Heart right ventricle (tissue), 16 donors: ENCODE measurements around the gene RNF123. TPM values are rescaled to one million over a fixed set of nuclear protein-coding genes. Genes with fewer than 3 reads are reported as not detected.

Source experiments
- ATAC-seq, 8 donors: fragments of 200-7000 bp; cut with Tn5 transposase; one replicate each; pipeline ENCODE4 v1.9.1; 2020; ENCODE audit warnings: mild to moderate bottlenecking in 8 of 8, moderate library complexity in 8 of 8, moderate number of reproducible peaks in 1 of 8
- DNase-seq, 2 donors: peaks; one replicate each; pipeline ENCODE4 v3.0.0-alpha.2; 2020
- H3K27ac ChIP-seq, 10 donors: fragments of 200-600 bp; sonication (generic) in 2 of 10; one replicate each; pipeline versions ENCODE4 v1.5.0 to v1.8.0; 2020 to 2022; ENCODE audit warnings: mild to moderate bottlenecking in 3 of 10
- H3K27me3 ChIP-seq, 7 donors: fragments of 200-600 bp; one replicate each; pipeline ENCODE4 v1.8.0; 2021 to 2022; ENCODE audit warnings: mild to moderate bottlenecking in 2 of 7
- H3K36me3 ChIP-seq, 9 donors: fragments of 200-600 bp; sonication (generic) in 1 of 9; one replicate each; pipeline versions ENCODE4 v1.5.0 to v1.8.0; 2020 to 2022; ENCODE audit warnings: mild to moderate bottlenecking in 2 of 9
- H3K4me1 ChIP-seq, 9 donors: fragments of 200-600 bp; sonication (generic) in 1 of 9; one replicate each; pipeline versions ENCODE4 v1.5.0 to v1.8.0; 2020 to 2022; ENCODE audit warnings: mild to moderate bottlenecking in 4 of 9
- H3K4me3 ChIP-seq, 10 donors: fragments of 200-600 bp; sonication (generic) in 2 of 10; one replicate each; pipeline versions ENCODE4 v1.5.0 to v1.8.0; 2020 to 2022; ENCODE audit warnings: mild to moderate bottlenecking in 7 of 10, moderate library complexity in 2 of 10
- H3K9me3 ChIP-seq, 11 donors: fragments of 200-600 bp in 10 of 11; sonication (generic) in 2 of 11; one replicate each; pipeline versions ENCODE4 v1.5.0 to v1.8.0; 2013 to 2022; ENCODE audit warnings: mild to moderate bottlenecking in 2 of 11, control low read depth in 1 of 11, moderate library complexity in 1 of 11
- WGBS, 2 donors: extraction: QIAGEN DNeasy Blood & Tissue Kit; methylation state at CpG; one replicate each; pipeline ENCODE4 v1.1.7; 2013; ENCODE audit warnings: inconsistent platforms in 1 of 2; 5-methylcytosine and 5-hydroxymethylcytosine counted together
- intact Hi-C, 10 donors: fragments of 100-400 bp; cut with DNase I; formaldehyde crosslinking; loops; one replicate each; pipeline versions ENCODE4 v1.11.1 to v1.14.2; 2022
- polyA plus RNA-seq, 2 donors: library from polyadenylated mRNA; stranded (reverse); fragments of 200-250 nt; gene quantifications; one replicate each; pipeline ENCODE4 v1.2.3, GENCODE V29; 2013
- total RNA-seq, 10 donors: library from RNA; stranded (reverse); fragmentation: NEBNext Ultra II Directional in 3 of 10; extraction: Animal tissue kit (Norgen Biotek cat#: 25700) in 3 of 10; gene quantifications; one replicate each; pipeline versions ENCODE4 v1.2.1 to v1.2.4, GENCODE V29; 2021 to 2023
- TF ChIP-seq, protein P1 (sequence below), 9 donors: fragments of 200-600 bp; sonication (generic) in 2 of 9; IDR thresholded peaks; one replicate each; pipeline versions ENCODE4 v1.5.0 to v1.8.0; 2021 to 2022; ENCODE audit warnings: antibody characterized with exemption in 9 of 9, mild to moderate bottlenecking in 5 of 9, moderate library complexity in 1 of 9
- donor health status: Arrhythmogenic right ventricular cardiomyopathy.
- donor health status: ischemic (EF 13 %, LVEDD 7.1; RV severe dilation, severe dysfunction).
- donor health status: healthy with polysubstance abuse.
- donor health status: DM: no; HTN: yes; CAD: no.
- donor health status: DM: no; HTN: no; CAD: no.
- donor health status: ischemic (EF 25% LVEDD 6.9; RV normal size, moderate dysfunction).
- donor health status: ischemic (EF 25% LVEDD 5.7; RV mildly dilated, moderate dysfunction).
- donor health status: healthy.
- donor health status: DM: yes; HTN: yes; CAD: no.
- donor health status: Ischemic cardiomyopathy.
- donor health status: ischemic (EF 35%, LVEDD 5.7; RV mildly dilated, moderate dysfunction).
- donor health status: nonischemic (EF 11% LVEDD 7.7; RV severe dilation, severe dysfunction).
- donor health status: DM: yes; HTN: yes; CAD: no.
- donor health status: PGD.
- donor health status: ischemic (EF 29% LVEDD 5.4; RV normal size, mild dysfunction).
- donor health status: nonischemic (EF 23%, LVEDD 6.1; RV moderate dilation, normal function).

Gene RNF123
- total and polyA plus RNA-seq, 12 donors: 23.6 to 61.8 (median 48.7) TPM

GRCh38 chr3:49673715-49674496 lies 15.5 kb upstream of the RNF123 start, which contains the start of gene APEH:
Gene APEH (plus strand): TSS chr3:49674351. CDS start chr3:49674402, 51 bp downstream.
- peak within 1 kb of the TSS; percentile 61 to 99 (median 84) for H3K4me3 ChIP-seq
- peak within 1 kb of the TSS; percentile 77 to 97 (median 92) for H3K27ac ChIP-seq
- H3K36me3 ChIP-seq: peaks cover 0 to 34% (median 30%) of the 10 kb centered on the region in 9 donors
- WGBS, 2 donors: 0 to 1% methylated on average over 71 of the region's 71 CpGs
- TF ChIP-seq, protein P1, sequence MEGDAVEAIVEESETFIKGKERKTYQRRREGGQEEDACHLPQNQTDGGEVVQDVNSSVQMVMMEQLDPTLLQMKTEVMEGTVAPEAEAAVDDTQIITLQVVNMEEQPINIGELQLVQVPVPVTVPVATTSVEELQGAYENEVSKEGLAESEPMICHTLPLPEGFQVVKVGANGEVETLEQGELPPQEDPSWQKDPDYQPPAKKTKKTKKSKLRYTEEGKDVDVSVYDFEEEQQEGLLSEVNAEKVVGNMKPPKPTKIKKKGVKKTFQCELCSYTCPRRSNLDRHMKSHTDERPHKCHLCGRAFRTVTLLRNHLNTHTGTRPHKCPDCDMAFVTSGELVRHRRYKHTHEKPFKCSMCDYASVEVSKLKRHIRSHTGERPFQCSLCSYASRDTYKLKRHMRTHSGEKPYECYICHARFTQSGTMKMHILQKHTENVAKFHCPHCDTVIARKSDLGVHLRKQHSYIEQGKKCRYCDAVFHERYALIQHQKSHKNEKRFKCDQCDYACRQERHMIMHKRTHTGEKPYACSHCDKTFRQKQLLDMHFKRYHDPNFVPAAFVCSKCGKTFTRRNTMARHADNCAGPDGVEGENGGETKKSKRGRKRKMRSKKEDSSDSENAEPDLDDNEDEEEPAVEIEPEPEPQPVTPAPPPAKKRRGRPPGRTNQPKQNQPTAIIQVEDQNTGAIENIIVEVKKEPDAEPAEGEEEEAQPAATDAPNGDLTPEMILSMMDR (IDR thresholded peaks at IDR 0.05): peak in 1 of 9 donors; percentile 6
- H3K9me3 ChIP-seq: no peaks in the 10 kb centered on the region
- H3K27me3 ChIP-seq: no peaks in the 10 kb centered on the region
- intact Hi-C loops: loop anchor here in 3 of 10 donors (5.0 to 10.0 kb wide), 4 partner anchors 137 to 217 kb away; partner anchors contain the start of gene DAG1 (in 2 of the 3)
- ATAC-seq: peak; percentile 92 to 97 (median 95)
- DNase-seq: peak; percentile 94
- peaks cover 0 to 21% (median 17%) of the 10 kb centered on the region in 9 donors for H3K4me1 ChIP-seq

DNA sequence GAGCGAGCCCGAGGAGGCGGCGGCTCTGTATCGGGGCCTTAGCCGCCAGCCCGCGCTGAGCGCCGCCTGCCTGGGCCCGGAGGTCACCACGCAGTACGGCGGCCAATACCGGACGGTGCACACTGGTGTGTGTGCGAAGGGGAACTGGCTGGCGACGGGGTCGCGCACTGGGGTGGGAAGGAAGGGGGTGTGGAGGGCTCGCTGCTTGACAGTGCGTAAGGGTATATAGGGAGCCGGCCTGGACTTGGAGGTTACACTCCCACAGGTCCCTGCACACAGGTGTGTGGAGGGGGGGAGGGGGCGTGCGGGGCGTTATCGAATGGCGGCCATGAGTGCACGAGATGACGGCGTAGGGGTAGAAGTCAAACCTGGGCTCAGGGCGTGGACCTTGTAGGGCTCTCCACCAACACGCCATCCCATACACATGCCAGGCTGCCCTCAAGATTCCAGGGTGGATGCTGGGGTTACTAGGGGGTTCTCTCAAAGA lies 14.8 kb upstream of the RNF123 start:
- ATAC-seq (peak; percentile 6 to 58 (median 14)), DNase-seq (peak in 1 of 2 donors; percentile 19)
- TF ChIP-seq, protein P1 (IDR thresholded peaks at IDR 0.05): peak in 2 of 9 donors; percentile 24 to 28
- Histone ChIP-seq H3K4me3 (peak overlapping the region; percentile 61 to 99 (median 84)), H3K4me1 (peaks cover 0 to 21% (median 17%) of the 10 kb centered on the region in 9 donors), H3K27ac (peak overlapping the region in 9 of 10 donors; percentile 79 to 97 (median 92)), H3K9me3 (no peaks in the 10 kb centered on the region), H3K36me3 (peaks cover 0 to 40% (median 37%) of the 10 kb centered on the region in 9 donors), H3K27me3 (no peaks in the 10 kb centered on the region)
- intact Hi-C loops: loop anchor here in 3 of 10 donors (5.0 to 10.0 kb wide), 4 partner anchors 137 to 217 kb away; partner anchors contain the start of gene DAG1 (in 2 of the 3)
- 8 to 13% methylated on average over 32 to 34 of the region's 34 CpGs for WGBS, 2 donors

DNA sequence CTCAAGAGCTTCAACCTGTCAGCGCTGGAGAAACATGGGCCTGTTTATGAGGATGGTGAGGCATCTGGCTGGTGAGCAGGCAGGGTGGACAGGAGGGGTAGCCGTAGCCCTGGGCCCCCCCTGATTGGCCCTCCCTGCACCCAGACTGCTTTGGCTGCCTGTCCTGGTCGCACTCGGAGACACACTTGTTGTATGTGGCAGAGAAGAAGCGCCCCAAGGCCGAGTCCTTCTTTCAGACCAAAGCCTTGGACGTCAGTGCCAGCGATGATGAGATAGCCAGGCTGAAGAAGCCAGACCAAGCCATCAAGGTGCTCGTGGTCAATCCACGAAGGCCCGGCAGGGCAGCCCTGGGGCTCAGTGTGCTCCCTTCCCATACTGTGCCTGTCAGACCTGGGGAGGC lies 13.4 kb upstream of the RNF123 start:
- H3K9me3 ChIP-seq: no peaks in the 10 kb centered on the region
- TF ChIP-seq, protein P1 (IDR thresholded peaks at IDR 0.05): no peak
- H3K27me3 ChIP-seq: no peaks in the 10 kb centered on the region
- peaks cover 0 to 54% (median 50%) of the 10 kb centered on the region in 9 donors for H3K36me3 ChIP-seq
- no peak overlapping the region for H3K27ac ChIP-seq
- no peak overlapping the region for H3K4me3 ChIP-seq
- WGBS, 2 donors: 89 to 91% methylated on average over 11 of the region's 11 CpGs
- peaks cover 0 to 21% (median 17%) of the 10 kb centered on the region in 9 donors for H3K4me1 ChIP-seq
- no peak for ATAC-seq
- DNase-seq: no peak
- intact Hi-C loops: loop anchor here in 1 of 10 donors (10.0 kb wide), 1 partner anchor 201 kb away; the partner anchor contains the start of gene DAG1

GRCh38 chr3:49680493-49681231 lies 8.7 kb upstream of the RNF123 start:
- TF ChIP-seq, protein P1 (IDR thresholded peaks at IDR 0.05): no peak
- 81 to 84% methylated on average over 7 of the region's 7 CpGs for WGBS, 2 donors
- H3K4me3 ChIP-seq: no peak overlapping the region
- no peak overlapping the region for H3K27ac ChIP-seq
- no peak for ATAC-seq
- no peaks in the 10 kb centered on the region for H3K9me3 ChIP-seq
- peaks cover 0 to under 1% (median 0%) of the 10 kb centered on the region in 9 donors for H3K4me1 ChIP-seq
- no peaks in the 10 kb centered on the region for H3K27me3 ChIP-seq
- DNase-seq: no peak
- peaks cover 5 to 93% (median 73%) of the 10 kb centered on the region in 9 donors for H3K36me3 ChIP-seq
- intact Hi-C loops: no loop called here
